Neuronal stem cell (in vitro differentiated cells): ENCODE data around the gene UVSSA.

Source experiments
- DNase-seq: peaks from one replicate; pipeline ENCODE4 v3.0.0-alpha.2; 2013; ENCODE audit warnings: low spot score
- H2AFZ ChIP-seq: one replicate; pipeline ENCODE4 v1.6.1; 2013; ENCODE audit warnings: mild to moderate bottlenecking, low read length, inconsistent platforms
- H2AK5ac ChIP-seq: 2 replicates; pipeline ENCODE4 v1.6.1; 2013; ENCODE audit warnings: low read depth, mild to moderate bottlenecking, inconsistent platforms, low read length, moderate library complexity, mixed read lengths
- H2BK120ac ChIP-seq: 2 replicates; pipeline ENCODE4 v1.6.1; 2013; ENCODE audit warnings: low read depth, mild to moderate bottlenecking, inconsistent platforms, low read length, moderate library complexity, mixed read lengths
- H2BK12ac ChIP-seq: one replicate; pipeline ENCODE4 v1.6.1; 2013; ENCODE audit warnings: low read length, inconsistent platforms
- H2BK15ac ChIP-seq: 2 replicates; pipeline ENCODE4 v1.6.1; 2013; ENCODE audit warnings: mild to moderate bottlenecking, low read length, inconsistent platforms, mixed read lengths
- H2BK5ac ChIP-seq: one replicate; pipeline ENCODE4 v1.6.1; 2013; ENCODE audit warnings: inconsistent platforms, mild to moderate bottlenecking, low read length, moderate library complexity
- H3K14ac ChIP-seq: one replicate; pipeline ENCODE4 v1.6.1; 2013; ENCODE audit warnings: low read length, inconsistent platforms
- H3K18ac ChIP-seq: 2 replicates; pipeline ENCODE4 v1.6.1; 2013; ENCODE audit warnings: low read length, inconsistent platforms
- H3K23ac ChIP-seq: 2 replicates; pipeline ENCODE4 v1.6.1; 2013; ENCODE audit warnings: low read depth, mild to moderate bottlenecking, mixed read lengths, low read length, inconsistent platforms; ENCODE audit not compliant: poor library complexity
- H3K27ac ChIP-seq: replicated peaks from 3 replicates; pipeline ENCODE4 v1.5.1; 2013; ENCODE audit warnings: low read length, inconsistent platforms
- H3K27me3 ChIP-seq, 3 experiments: 2 replicates each; pipeline ENCODE4 v1.6.1; 2013; ENCODE audit warnings: low read length in 3 of 3, mild to moderate bottlenecking in 2 of 3, inconsistent platforms in 1 of 3, low read depth in 1 of 3, mixed read lengths in 1 of 3, moderate library complexity in 1 of 3; ENCODE audit not compliant: control insufficient read depth in 3 of 3, insufficient read depth in 3 of 3
- H3K36me3 ChIP-seq, 2 donors: replicated peaks in 1 of 2; 2 replicates each; pipeline ENCODE4 v1.6.1; 2013; ENCODE audit warnings: low read length in 2 of 2; ENCODE audit not compliant: control insufficient read depth in 2 of 2, insufficient read depth in 2 of 2
- H3K4ac ChIP-seq: 2 replicates; pipeline ENCODE4 v1.6.1; 2013; ENCODE audit warnings: inconsistent platforms, mild to moderate bottlenecking, low read length, moderate library complexity
- H3K4me1 ChIP-seq, 2 donors: 1 replicate in 1 of 2; 2 replicates in 1 of 2; pipeline ENCODE4 v1.6.1; 2013; ENCODE audit warnings: low read length in 2 of 2, low read depth in 1 of 2; ENCODE audit not compliant: control insufficient read depth in 2 of 2, insufficient read depth in 1 of 2
- H3K4me2 ChIP-seq: one replicate; pipeline ENCODE4 v1.6.1; 2013; ENCODE audit warnings: mild to moderate bottlenecking, low read length, inconsistent platforms; ENCODE audit not compliant: insufficient read depth, poor library complexity, severe bottlenecking
- H3K4me3 ChIP-seq, 2 donors: 2 replicates each; pipeline ENCODE4 v1.5.1; 2013; ENCODE audit warnings: low read length in 2 of 2, mild to moderate bottlenecking in 2 of 2, inconsistent platforms in 1 of 2, moderate library complexity in 1 of 2
- H3K79me1 ChIP-seq: one replicate; pipeline ENCODE4 v1.6.1; 2013; ENCODE audit warnings: low read depth, mild to moderate bottlenecking, inconsistent platforms, low read length, moderate library complexity
- H3K9ac ChIP-seq: one replicate; pipeline ENCODE4 v1.6.1; 2013; ENCODE audit warnings: mild to moderate bottlenecking, low read depth, low read length, inconsistent platforms; ENCODE audit not compliant: poor library complexity
- H3K9me3 ChIP-seq, 2 donors: replicated peaks in 1 of 2; 2 replicates each; pipeline versions ENCODE3 to v1.6.1; 2013; ENCODE audit warnings: low read length in 2 of 2, mild to moderate bottlenecking in 2 of 2, inconsistent platforms in 1 of 2, low read depth in 1 of 2, mixed read lengths in 1 of 2, moderate library complexity in 1 of 2; ENCODE audit not compliant: control insufficient read depth in 2 of 2, insufficient read depth in 1 of 2
- H4K8ac ChIP-seq: one replicate; pipeline ENCODE4 v1.6.1; 2013; ENCODE audit warnings: low read depth, mild to moderate bottlenecking, inconsistent platforms, low read length, moderate library complexity
- H4K91ac ChIP-seq: one replicate; pipeline ENCODE4 v1.6.1; 2013; ENCODE audit warnings: low read length, low read depth, mild to moderate bottlenecking, inconsistent platforms; ENCODE audit not compliant: poor library complexity
- WGBS, 2 donors: extraction: QIAGEN DNeasy Blood & Tissue Kit; methylation state at CpG; one replicate each; pipeline ENCODE4 v1.1.7; 2013; ENCODE audit warnings: missing lambda C conversion rate in 2 of 2, mixed read lengths in 1 of 2; ENCODE audit not compliant: insufficient read length in 2 of 2, insufficient replicate concordance in 1 of 2; ENCODE audit errors: extremely low coverage in 2 of 2; 5-methylcytosine and 5-hydroxymethylcytosine counted together

Gene UVSSA

DNA sequence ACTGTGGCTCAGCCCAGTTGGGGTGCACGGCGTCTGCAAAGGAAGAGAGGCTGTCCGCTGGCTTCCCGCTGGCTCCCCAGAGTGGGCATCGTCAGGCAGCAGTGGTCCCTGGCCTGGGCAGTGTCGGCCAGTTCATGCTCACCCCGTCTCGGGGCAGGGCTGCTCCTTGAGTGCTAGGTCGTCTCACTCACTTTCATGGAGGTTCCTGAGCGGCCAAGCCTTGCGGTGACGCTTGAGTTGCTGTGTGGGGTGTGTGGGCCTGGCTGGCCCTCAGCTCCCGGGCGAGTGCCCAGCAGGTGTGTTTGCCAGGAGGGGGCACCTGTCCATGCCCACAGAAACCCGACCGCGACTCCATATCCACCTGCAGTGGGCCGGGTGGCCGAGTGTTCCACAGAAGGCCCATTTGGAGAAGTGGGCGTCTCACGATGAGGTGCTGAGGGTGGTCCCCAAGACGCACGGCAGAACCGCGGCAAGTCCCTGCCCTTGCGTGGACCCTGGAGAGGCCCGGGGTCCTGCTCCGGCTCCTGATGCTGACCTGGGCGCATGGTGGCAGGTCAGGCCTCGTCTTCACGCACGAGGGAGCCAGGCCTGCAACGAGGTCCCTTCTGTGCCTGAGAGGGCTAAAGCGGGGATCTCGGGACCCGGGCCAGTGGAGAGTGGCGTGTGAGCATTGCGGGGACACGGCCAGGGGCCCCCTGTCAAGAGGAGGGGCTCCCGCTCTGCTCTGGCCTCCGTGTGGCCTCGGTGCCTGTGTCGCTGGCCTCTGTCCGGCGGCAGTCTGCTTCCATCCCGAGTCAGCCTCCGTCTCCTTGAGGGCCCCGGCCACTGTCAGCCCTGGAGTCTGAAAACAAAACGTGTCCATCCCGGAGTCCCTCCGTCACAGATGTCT, 18.5 kb upstream of the UVSSA start:
- no peak overlapping the region for H2BK12ac ChIP-seq
- peaks cover 0 to 2% of the 10 kb centered on the region in 2 donors for H3K9me3 ChIP-seq
- H3K18ac ChIP-seq = no peak overlapping the region
- H3K23ac ChIP-seq = peak overlapping the region; percentile 31
- H3K4me3 ChIP-seq = peak overlapping the region in 1 of 2 donors; percentile 12
- DNase-seq = no peak
- no peak overlapping the region for H2AK5ac ChIP-seq
- H4K91ac ChIP-seq = no peak overlapping the region
- H2BK5ac ChIP-seq = no peak overlapping the region
- no peak overlapping the region for H4K8ac ChIP-seq
- peak overlapping the region; percentile 61 for H2BK120ac ChIP-seq
- H3K9ac ChIP-seq = no peak overlapping the region
- H3K36me3 ChIP-seq = peaks cover 42 to 86% of the 10 kb centered on the region in 2 donors
- H3K4me1 ChIP-seq = no peaks in the 10 kb centered on the region
- H2BK15ac ChIP-seq = no peak overlapping the region
- no peaks in the 10 kb centered on the region for H3K27me3 ChIP-seq
- no CpG with 5 or more reads among the region's 51 CpGs for WGBS, 2 donors
- H3K4me2 ChIP-seq = no peak overlapping the region
- H3K79me1 ChIP-seq = peaks cover 10% of the 10 kb centered on the region
- H3K14ac ChIP-seq = no peak overlapping the region
- no peak overlapping the region for H2AFZ ChIP-seq
- H3K27ac ChIP-seq = no peak overlapping the region
- H3K4ac ChIP-seq = no peak overlapping the region

DNA sequence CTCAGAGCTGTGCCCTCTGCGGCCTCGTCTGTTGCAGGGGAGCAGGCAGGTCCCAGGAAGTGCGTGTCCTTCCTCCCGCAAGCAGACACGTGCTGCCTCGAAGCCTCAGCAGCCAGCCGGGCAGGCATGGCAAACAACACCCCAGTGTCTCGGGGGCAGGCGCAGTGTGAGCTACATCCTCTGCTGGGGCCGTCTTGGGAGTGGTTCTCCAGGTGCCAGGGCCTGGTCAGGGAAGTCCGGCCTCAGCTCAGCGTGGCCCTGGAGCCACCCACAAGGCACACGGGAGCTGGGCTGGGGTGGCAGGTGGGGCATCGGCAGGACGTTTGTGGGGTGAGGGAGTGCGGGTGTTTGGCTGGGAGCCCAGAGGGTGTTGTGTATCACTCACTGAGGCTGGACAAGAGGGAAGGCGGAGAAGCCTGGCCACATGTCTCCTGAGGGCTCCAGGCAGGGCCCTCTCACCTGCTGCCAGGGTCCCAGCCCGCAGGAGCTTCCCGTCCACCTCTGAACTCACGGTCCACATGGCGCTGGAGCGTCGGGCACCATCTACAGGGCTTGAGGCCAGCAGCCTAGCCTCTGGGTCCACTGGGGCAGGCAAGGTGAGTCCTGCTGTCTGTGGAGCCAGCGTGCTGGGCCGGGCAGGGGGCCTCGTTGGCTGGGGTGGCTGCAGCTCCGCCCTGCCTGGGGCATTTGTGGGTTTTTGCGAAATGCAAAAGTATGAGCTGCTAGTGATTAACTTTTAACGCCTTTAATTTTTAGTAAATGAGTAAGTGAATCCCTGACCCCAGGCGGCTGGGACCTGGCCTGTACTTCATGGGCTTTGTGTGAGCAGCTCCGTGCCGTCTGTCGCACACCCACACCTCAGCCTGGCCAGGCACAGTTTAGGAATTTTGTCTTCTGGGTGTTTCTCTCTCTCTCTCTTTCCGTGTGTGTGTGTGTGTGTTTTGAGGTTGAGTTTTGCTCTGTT, 17.3 kb upstream of the UVSSA start:
- Histone ChIP-seq H4K91ac (no peak overlapping the region), H2BK5ac (no peak overlapping the region), H3K14ac (no peak overlapping the region), H3K4me3 (no peak overlapping the region), H3K36me3 (peaks cover 40 to 83% of the 10 kb centered on the region in 2 donors), H2AFZ (no peak overlapping the region), H2BK15ac (no peak overlapping the region), H2BK12ac (no peak overlapping the region), H2AK5ac (no peak overlapping the region), H3K4me2 (no peak overlapping the region), H4K8ac (no peak overlapping the region), H3K79me1 (peaks cover 10% of the 10 kb centered on the region), H3K27me3 (no peaks in the 10 kb centered on the region), H3K4me1 (no peaks in the 10 kb centered on the region), H3K4ac (no peak overlapping the region), H3K27ac (no peak overlapping the region), H3K9me3 (peaks cover 0 to 5% of the 10 kb centered on the region in 2 donors), H3K9ac (peak overlapping the region; percentile 63), H2BK120ac (peak overlapping the region; percentile 61), H3K23ac (peak overlapping the region; percentile 10), H3K18ac (no peak overlapping the region)
- no CpG with 5 or more reads among the region's 34 CpGs for WGBS, 2 donors
- DNase-seq = no peak

DNA sequence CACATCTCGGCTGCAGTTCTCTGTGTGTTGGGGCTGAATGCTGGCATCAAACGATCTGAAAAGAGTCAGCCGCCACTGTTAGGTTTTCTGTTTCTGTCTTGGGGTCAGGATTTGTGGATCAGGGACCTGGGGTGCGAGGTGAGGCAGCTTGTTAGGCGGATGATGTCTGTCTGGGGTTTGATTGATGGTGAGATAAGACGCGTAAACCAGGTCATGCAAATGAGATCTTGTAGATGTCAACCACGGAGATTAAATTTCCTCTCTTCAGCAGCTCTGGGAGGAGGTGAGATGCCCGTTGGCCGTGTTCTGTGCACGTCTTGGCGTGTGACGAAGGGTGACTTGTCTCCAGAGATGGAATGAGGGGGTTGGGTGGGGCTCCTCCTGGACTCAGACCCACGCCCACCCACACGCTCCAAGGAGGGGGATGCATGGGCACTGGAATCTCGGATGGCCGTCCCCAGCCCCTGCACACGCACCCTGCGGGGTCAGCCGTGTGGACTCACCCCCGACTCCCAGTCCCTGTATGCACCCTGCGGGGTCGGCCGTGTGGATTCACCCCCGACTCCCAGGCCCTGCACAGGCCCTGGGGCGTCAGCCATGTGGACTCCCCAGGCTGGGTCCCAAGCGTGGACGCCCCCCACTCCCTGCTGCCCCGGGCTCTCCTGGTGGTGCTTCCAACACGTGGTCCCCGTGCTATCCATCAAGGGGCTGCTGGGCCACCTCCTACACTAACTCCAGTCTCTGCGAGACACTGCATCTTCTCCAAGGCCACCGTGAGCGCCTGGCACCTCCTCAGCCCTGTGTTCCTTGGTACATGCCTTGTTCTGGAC, 16.0 kb upstream of the UVSSA start:
- Histone ChIP-seq H2AK5ac (no peak overlapping the region), H3K4ac (no peak overlapping the region), H2BK15ac (no peak overlapping the region), H3K23ac (peak overlapping the region; percentile 4), H2BK12ac (no peak overlapping the region), H3K14ac (no peak overlapping the region), H3K9ac (no peak overlapping the region), H3K27ac (no peak overlapping the region), H3K18ac (no peak overlapping the region), H3K27me3 (no peaks in the 10 kb centered on the region), H4K8ac (no peak overlapping the region), H4K91ac (no peak overlapping the region), H3K9me3 (peaks cover 0 to 5% of the 10 kb centered on the region in 2 donors), H2AFZ (no peak overlapping the region), H3K36me3 (peaks cover 41 to 78% of the 10 kb centered on the region in 2 donors), H3K4me1 (no peaks in the 10 kb centered on the region), H3K4me2 (no peak overlapping the region), H3K79me1 (peaks cover 7% of the 10 kb centered on the region), H3K4me3 (no peak overlapping the region), H2BK120ac (no peak overlapping the region), H2BK5ac (no peak overlapping the region)
- no peak for DNase-seq
- WGBS, 2 donors = no CpG with 5 or more reads among the region's 34 CpGs
